Esophagus squamous epithelium (tissue), 5 donors: Measurements from ENCODE around the gene KCNK4. TPM values are rescaled to one million over a fixed set of nuclear protein-coding genes. Genes with fewer than 3 reads are reported as not detected.

ENCODE experiments used
- DNase-seq: peaks from one replicate; lab custom pipeline; 2025; lab: John Stamatoyannopoulos, UW
- H3K27ac ChIP-seq, 4 donors: fragments of 200-600 bp; sonication (generic); one replicate each; pipeline ENCODE4 v1.5.1; 2016 to 2019; ENCODE audit warnings: mild to moderate bottlenecking in 1 of 4
- H3K27me3 ChIP-seq, 4 donors: fragments of 200-600 bp; sonication (generic); 1 replicate in 3 of 4; 2 replicates in 1 of 4; pipeline versions ENCODE4 v1.5.1 to v1.6.0; 2017 to 2021; ENCODE audit warnings: antibody characterized with exemption in 1 of 4
- H3K36me3 ChIP-seq, 3 donors: fragments of 200-600 bp; sonication (generic); one replicate each; pipeline ENCODE4 v1.5.1; 2016 to 2019
- H3K4me1 ChIP-seq, 3 donors: fragments of 200-600 bp; sonication (generic); one replicate each; pipeline ENCODE4 v1.5.1; 2017 to 2019
- H3K4me3 ChIP-seq, 4 donors: fragments of 200-600 bp; sonication (generic); 1 replicate in 3 of 4; 2 replicates in 1 of 4; pipeline ENCODE4 v1.5.1; 2016 to 2019; ENCODE audit warnings: mild to moderate bottlenecking in 2 of 4, moderate library complexity in 1 of 4
- H3K9me3 ChIP-seq, 3 donors: fragments of 200-600 bp; sonication (generic); one replicate each; pipeline ENCODE4 v1.5.1; 2016 to 2019
- POLR2A ChIP-seq, 4 donors: fragments of 450-650 bp; IDR thresholded peaks; one replicate each; pipeline ENCODE4 v1.6.1; 2017; ENCODE audit warnings: antibody characterized with exemption in 4 of 4, mild to moderate bottlenecking in 4 of 4, moderate library complexity in 3 of 4
- WGBS, 2 donors: methylation state at CpG; one replicate each; pipeline ENCODE4 v1.1.5; 2018; 5-methylcytosine and 5-hydroxymethylcytosine counted together
- intact Hi-C: fragments of 100-400 bp; cut with DNase I; formaldehyde crosslinking; loops from one replicate; pipeline ENCODE4 v1.15.0; 2022
- total RNA-seq, 4 donors: library from RNA; depleted of rRNA; stranded (reverse); fragments of >200 nt; gene quantifications; one replicate each; pipeline ENCODE4 v1.1.0, GENCODE V29; 2016
- TF ChIP-seq, protein P1 (sequence below), 6 experiments: fragments of 450-650 bp in 4 of 6; fragments of 200-600 bp in 2 of 6; sonication (generic) in 2 of 6; IDR thresholded peaks; one replicate each; pipeline ENCODE4 v1.5.1; 2016 to 2019; ENCODE audit warnings: antibody characterized with exemption in 6 of 6, mild to moderate bottlenecking in 4 of 6, moderate library complexity in 4 of 6
- donor health status: DM: yes; HTN: yes; CAD: no.

Gene KCNK4
- total RNA-seq, 4 donors from 2014 or later: not detected

GRCh38 chr11:64324692-64325469, 33.8 kb downstream of the KCNK4 start:
- Histone ChIP-seq H3K27me3 (no peaks in the 10 kb centered on the region), H3K36me3 (peaks cover 2 to 34% (median 14%) of the 10 kb centered on the region in 3 donors), H3K4me1 (peaks cover 21 to 69% (median 34%) of the 10 kb centered on the region in 3 donors), H3K27ac (peak overlapping the region; percentile 76 to 99 (median 94)), H3K9me3 (no peaks in the 10 kb centered on the region), H3K4me3 (no peak overlapping the region)
- WGBS, 2 donors: 57 to 62% methylated on average over 9 of the region's 11 CpGs
- no peak for DNase-seq
- TF ChIP-seq, protein P1, sequence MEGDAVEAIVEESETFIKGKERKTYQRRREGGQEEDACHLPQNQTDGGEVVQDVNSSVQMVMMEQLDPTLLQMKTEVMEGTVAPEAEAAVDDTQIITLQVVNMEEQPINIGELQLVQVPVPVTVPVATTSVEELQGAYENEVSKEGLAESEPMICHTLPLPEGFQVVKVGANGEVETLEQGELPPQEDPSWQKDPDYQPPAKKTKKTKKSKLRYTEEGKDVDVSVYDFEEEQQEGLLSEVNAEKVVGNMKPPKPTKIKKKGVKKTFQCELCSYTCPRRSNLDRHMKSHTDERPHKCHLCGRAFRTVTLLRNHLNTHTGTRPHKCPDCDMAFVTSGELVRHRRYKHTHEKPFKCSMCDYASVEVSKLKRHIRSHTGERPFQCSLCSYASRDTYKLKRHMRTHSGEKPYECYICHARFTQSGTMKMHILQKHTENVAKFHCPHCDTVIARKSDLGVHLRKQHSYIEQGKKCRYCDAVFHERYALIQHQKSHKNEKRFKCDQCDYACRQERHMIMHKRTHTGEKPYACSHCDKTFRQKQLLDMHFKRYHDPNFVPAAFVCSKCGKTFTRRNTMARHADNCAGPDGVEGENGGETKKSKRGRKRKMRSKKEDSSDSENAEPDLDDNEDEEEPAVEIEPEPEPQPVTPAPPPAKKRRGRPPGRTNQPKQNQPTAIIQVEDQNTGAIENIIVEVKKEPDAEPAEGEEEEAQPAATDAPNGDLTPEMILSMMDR (IDR thresholded peaks at IDR 0.05): no peak
- TF ChIP-seq POLR2A (IDR thresholded peaks at IDR 0.05): no peak
- intact Hi-C loops: no loop called here

- Histone ChIP-seq H3K27me3 (no peaks in the 10 kb centered on the region), H3K27ac (no peak overlapping the region), H3K9me3 (no peaks in the 10 kb centered on the region), H3K36me3 (peaks cover 2 to 13% (median 11%) of the 10 kb centered on the region in 3 donors), H3K4me1 (peaks cover 25 to 67% (median 28%) of the 10 kb centered on the region in 3 donors), H3K4me3 (no peak overlapping the region)
- no peak for TF ChIP-seq POLR2A (IDR thresholded peaks at IDR 0.05)
- TF ChIP-seq, protein P1 (IDR thresholded peaks at IDR 0.05): no peak
- no peak for DNase-seq
- intact Hi-C loops: no loop called here
- 85 to 89% methylated on average over 2 of the region's 2 CpGs for WGBS, 2 donors
Measured at GRCh38 chr11:64327375-64327774, 36.3 kb downstream of the KCNK4 start.

- no peaks in the 10 kb centered on the region for H3K9me3 ChIP-seq
- peaks cover 1 to 6% (median 4%) of the 10 kb centered on the region in 3 donors for H3K36me3 ChIP-seq
- no peak overlapping the region for H3K4me3 ChIP-seq
- H3K27ac ChIP-seq: no peak overlapping the region
- H3K4me1 ChIP-seq: peaks cover 28 to 67% (median 29%) of the 10 kb centered on the region in 3 donors
- H3K27me3 ChIP-seq: no peaks in the 10 kb centered on the region
- no peak for DNase-seq
- WGBS, 2 donors: 89 to 95% methylated on average over 3 of the region's 3 CpGs
- intact Hi-C loops: no loop called here
- TF ChIP-seq, protein P1 (IDR thresholded peaks at IDR 0.05): no peak
- no peak for TF ChIP-seq POLR2A (IDR thresholded peaks at IDR 0.05)
Measured at GRCh38 chr11:64327993-64328392, 36.9 kb downstream of the KCNK4 start.

DNA sequence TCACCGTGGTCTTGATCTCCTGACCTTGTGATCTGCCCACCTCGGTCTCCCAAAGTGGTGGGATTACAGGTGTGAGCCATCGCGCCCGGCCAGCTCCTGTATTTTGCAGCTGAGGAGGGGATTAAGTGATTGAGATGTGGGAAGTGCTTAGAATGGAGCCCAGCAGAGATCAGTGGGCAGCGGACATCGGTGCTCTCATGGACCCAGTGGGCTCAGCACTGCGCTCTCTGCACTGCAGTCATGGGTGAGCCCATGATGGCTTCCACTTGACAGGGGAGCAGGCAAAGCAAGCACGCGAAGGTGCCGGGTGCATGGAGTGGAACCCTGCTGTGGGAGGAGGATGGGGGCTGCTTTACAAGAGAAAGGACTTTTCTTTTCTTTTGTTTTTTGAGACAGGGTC, 39.8 kb downstream of the KCNK4 start:
- H3K4me1 ChIP-seq: peaks cover 20 to 59% (median 21%) of the 10 kb centered on the region in 3 donors
- TF ChIP-seq, protein P1 (IDR thresholded peaks at IDR 0.05): no peak
- no peak for TF ChIP-seq POLR2A (IDR thresholded peaks at IDR 0.05)
- H3K27ac ChIP-seq: peak overlapping the region in 3 of 4 donors; percentile 85 to 88 (median 87)
- WGBS, 2 donors: 92 to 93% methylated on average over 7 to 8 of the region's 11 CpGs
- no peak overlapping the region for H3K4me3 ChIP-seq
- no peaks in the 10 kb centered on the region for H3K27me3 ChIP-seq
- intact Hi-C loops: no loop called here
- H3K36me3 ChIP-seq: no peaks in the 10 kb centered on the region
- no peak for DNase-seq
- H3K9me3 ChIP-seq: no peaks in the 10 kb centered on the region
